ENCODE data around the gene NT5C3A.

GRCh38 chr7:33076737-33077136, 14.2 kb upstream of the NT5C3A start:
- TF ChIP-seq POLR2A (IDR thresholded peaks at IDR 0.05), result no peak
- no peak for TF ChIP-seq CTCF (IDR thresholded peaks at IDR 0.05)

Data from testis (tissue), 2 donors.